GM19467 (cell line): ENCODE data around the gene EFNA4.
"Not testable (repeated sequence)": the region's sequence is repeated elsewhere in the genome, so short reads cannot be mapped to it uniquely, and the experiment has no call there.

Experiments
- ATAC-seq: cut with Tn5 transposase; IDR thresholded peaks from one replicate; pipeline ENCODE4 v1.9.1; 2021; ENCODE audit warnings: mild to moderate bottlenecking, moderate library complexity; ENCODE audit not compliant: unreplicated experiment

EFNA4 gene

GRCh38 chr1:155116113-155116764 is 52.7 kb downstream of the EFNA4 start:
- ATAC-seq: no peak

GRCh38 chr1:155117610-155118009 is 54.1 kb downstream of the EFNA4 start:
- ATAC-seq: no peak

GRCh38 chr1:155118090-155118489 is 54.5 kb downstream of the EFNA4 start:
- ATAC-seq: not testable (repeated sequence)
